GM12872 (cell line): ENCODE data around the gene ZNF697.

Source experiments
- CTCF ChIP-seq: IDR thresholded peaks from 3 replicates; pipeline ENCODE4 v1.5.1; 2011; ENCODE audit warnings: low read depth, mild to moderate bottlenecking, low read length, moderate library complexity; ENCODE audit not compliant: insufficient read depth

Gene ZNF697

GRCh38 chr1:119636491-119637089 is 11.5 kb downstream of the ZNF697 start:
- TF ChIP-seq CTCF, result no peak

- TF ChIP-seq CTCF, result no peak
These were observed 12.2 kb downstream of the ZNF697 start for GRCh38 chr1:119635811-119636390.

GRCh38 chr1:119634016-119634415 is 14.1 kb downstream of the ZNF697 start:
- no peak for TF ChIP-seq CTCF

GRCh38 chr1:119633575-119633974 is 14.5 kb downstream of the ZNF697 start:
- TF ChIP-seq CTCF, result no peak

- TF ChIP-seq CTCF, result no peak
These were observed 15.2 kb downstream of the ZNF697 start for GRCh38 chr1:119632841-119633240.

- TF ChIP-seq CTCF, result no peak
These were observed 16.0 kb downstream of the ZNF697 start for GRCh38 chr1:119632103-119632490.

- TF ChIP-seq CTCF, result no peak
These were observed 16.5 kb downstream of the ZNF697 start for GRCh38 chr1:119631433-119632102.
